Mesendoderm (in vitro differentiated cells): Measurements from ENCODE around the gene GNAZ.

Experiments used
- DNase-seq: peaks from one replicate; pipeline ENCODE4 v3.0.0; 2013
- H2AK5ac ChIP-seq: 2 replicates; pipeline ENCODE4 v1.6.1; 2013; ENCODE audit warnings: low read length, inconsistent platforms
- H2BK120ac ChIP-seq: 2 replicates; pipeline ENCODE4 v1.6.1; 2013; ENCODE audit warnings: low read depth, mild to moderate bottlenecking, low read length, moderate library complexity, mixed read lengths
- H2BK15ac ChIP-seq: replicated peaks from 2 replicates; pipeline ENCODE4 v1.6.1; 2013; ENCODE audit warnings: low read depth, mild to moderate bottlenecking, moderate library complexity
- H2BK5ac ChIP-seq: 2 replicates; pipeline ENCODE4 v1.6.1; 2013; ENCODE audit warnings: low read length, inconsistent platforms
- H3K18ac ChIP-seq: 2 replicates; pipeline ENCODE4 v1.6.1; 2013; ENCODE audit warnings: mild to moderate bottlenecking, low read length, mixed read lengths
- H3K23ac ChIP-seq: one replicate; pipeline ENCODE4 v1.6.1; 2013; ENCODE audit warnings: low read length
- H3K27ac ChIP-seq: 2 replicates; pipeline ENCODE4 v1.5.1; 2013; ENCODE audit warnings: low read depth, mild to moderate bottlenecking, inconsistent platforms, low read length, moderate library complexity
- H3K27me3 ChIP-seq: 2 replicates; pipeline ENCODE4 v1.6.1; 2013; ENCODE audit warnings: low read length, control low read depth, mild to moderate bottlenecking, inconsistent platforms; ENCODE audit not compliant: insufficient read depth, poor library complexity
- H3K36me3 ChIP-seq: 2 replicates; pipeline ENCODE4 v1.6.1; 2013; ENCODE audit warnings: low read length, inconsistent platforms; ENCODE audit not compliant: control insufficient read depth, insufficient read depth
- H3K4ac ChIP-seq: one replicate; pipeline ENCODE4 v1.6.1; 2013; ENCODE audit warnings: low read depth, mild to moderate bottlenecking, low read length, moderate library complexity
- H3K4me1 ChIP-seq: 2 replicates; pipeline ENCODE4 v1.6.1; 2013; ENCODE audit warnings: low read depth, low read length, inconsistent platforms; ENCODE audit not compliant: control insufficient read depth
- H3K4me2 ChIP-seq: 2 replicates; pipeline ENCODE4 v1.6.1; 2013; ENCODE audit warnings: low read length
- H3K4me3 ChIP-seq: 2 replicates; pipeline ENCODE4 v1.5.1; 2013; ENCODE audit warnings: mild to moderate bottlenecking, low read length
- H3K56ac ChIP-seq: one replicate; pipeline ENCODE4 v1.6.1; 2013; ENCODE audit warnings: low read length
- H3K79me1 ChIP-seq: 2 replicates; pipeline ENCODE4 v1.6.1; 2013; ENCODE audit warnings: low read length, inconsistent platforms
- H3K79me2 ChIP-seq: 2 replicates; pipeline ENCODE4 v1.6.1; 2013; ENCODE audit warnings: mild to moderate bottlenecking, low read length; ENCODE audit not compliant: control insufficient read depth, insufficient read depth
- H3K9ac ChIP-seq: 2 replicates; pipeline ENCODE4 v1.6.1; 2013; ENCODE audit warnings: low read length, inconsistent platforms
- H4K5ac ChIP-seq: one replicate; pipeline ENCODE4 v1.6.1; 2013; ENCODE audit warnings: low read length
- H4K8ac ChIP-seq: one replicate; pipeline ENCODE4 v1.6.1; 2013; ENCODE audit warnings: low read depth, mild to moderate bottlenecking, control low read depth, low read length, moderate library complexity
- WGBS: extraction: QIAGEN DNeasy Blood & Tissue Kit; methylation state at CpG from one replicate; pipeline ENCODE4 v1.1.7; 2013; ENCODE audit warnings: low lambda C conversion rate, missing lambda C conversion rate; ENCODE audit not compliant: insufficient coverage; ENCODE audit errors: extremely low coverage; 5-methylcytosine and 5-hydroxymethylcytosine counted together

The GNAZ gene

DNA sequence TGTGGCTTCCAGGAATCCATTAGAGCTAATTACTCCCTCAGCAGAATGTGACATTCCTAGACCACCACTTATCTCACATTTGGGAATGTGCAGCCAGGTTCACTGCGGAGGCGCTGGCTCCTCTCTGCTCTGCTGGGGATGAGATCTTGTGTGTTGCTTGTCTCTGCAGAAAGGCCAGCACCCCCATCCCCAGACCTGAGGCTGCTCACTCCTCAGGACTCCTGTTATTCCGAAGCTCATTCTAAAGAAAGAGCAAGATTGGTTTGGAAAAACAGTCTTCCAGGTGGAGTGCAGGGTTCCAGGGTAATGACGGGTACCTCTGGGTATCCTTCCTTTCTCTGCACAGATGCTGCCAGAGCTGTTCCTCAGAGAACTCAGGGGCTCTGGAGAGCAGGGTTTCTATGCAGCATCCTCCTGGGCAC is 50.7 kb downstream of the GNAZ start:
- no peak overlapping the region for H3K4me2 ChIP-seq
- H4K5ac ChIP-seq = no peak overlapping the region
- peak; percentile 30 for DNase-seq
- H2BK5ac ChIP-seq = no peak overlapping the region
- H3K9ac ChIP-seq = no peak overlapping the region
- WGBS = no CpG with 5 or more reads among the region's 4 CpGs
- no peak overlapping the region for H3K27ac ChIP-seq
- no peak overlapping the region for H3K56ac ChIP-seq
- H4K8ac ChIP-seq = no peak overlapping the region
- no peak overlapping the region for H3K4ac ChIP-seq
- no peak overlapping the region for H2BK15ac ChIP-seq
- no peaks in the 10 kb centered on the region for H3K79me1 ChIP-seq
- H2AK5ac ChIP-seq = no peak overlapping the region
- H3K23ac ChIP-seq = no peak overlapping the region
- no peaks in the 10 kb centered on the region for H3K4me1 ChIP-seq
- no peaks in the 10 kb centered on the region for H3K36me3 ChIP-seq
- H2BK120ac ChIP-seq = no peak overlapping the region
- H3K79me2 ChIP-seq = no peaks in the 10 kb centered on the region
- H3K27me3 ChIP-seq = no peaks in the 10 kb centered on the region
- H3K4me3 ChIP-seq = no peak overlapping the region
- no peak overlapping the region for H3K18ac ChIP-seq

DNA sequence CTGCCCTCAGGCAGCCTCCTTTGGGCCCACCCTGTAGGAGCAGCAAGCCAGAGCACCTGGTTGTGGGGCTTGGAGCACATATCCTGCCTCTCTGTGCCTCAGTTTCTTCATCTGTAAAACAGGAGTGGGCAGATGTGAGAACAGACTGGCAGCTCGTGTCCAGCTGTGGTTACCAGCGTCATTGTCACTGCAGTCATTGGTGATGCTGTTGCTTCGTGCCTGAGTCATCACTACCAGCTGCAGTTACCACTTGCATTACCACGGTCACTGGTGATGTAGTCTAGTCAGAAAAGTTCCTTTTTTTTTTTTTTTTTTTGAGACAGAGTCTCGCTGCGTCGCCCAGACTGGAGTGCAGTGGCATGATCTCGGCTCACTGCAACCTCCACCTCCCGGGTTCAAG is 51.1 kb downstream of the GNAZ start:
- no peak for DNase-seq
- Histone ChIP-seq H3K4me1 (no peaks in the 10 kb centered on the region), H3K36me3 (no peaks in the 10 kb centered on the region), H3K9ac (no peak overlapping the region), H2BK15ac (no peak overlapping the region), H3K23ac (no peak overlapping the region), H3K27ac (no peak overlapping the region), H3K4ac (no peak overlapping the region), H3K4me2 (no peak overlapping the region), H4K5ac (no peak overlapping the region), H4K8ac (no peak overlapping the region), H2AK5ac (no peak overlapping the region), H3K18ac (no peak overlapping the region), H3K79me1 (no peaks in the 10 kb centered on the region), H2BK5ac (no peak overlapping the region), H2BK120ac (no peak overlapping the region), H3K56ac (no peak overlapping the region), H3K79me2 (no peaks in the 10 kb centered on the region), H3K27me3 (no peaks in the 10 kb centered on the region), H3K4me3 (no peak overlapping the region)
- no CpG with 5 or more reads among the region's 9 CpGs for WGBS

DNA sequence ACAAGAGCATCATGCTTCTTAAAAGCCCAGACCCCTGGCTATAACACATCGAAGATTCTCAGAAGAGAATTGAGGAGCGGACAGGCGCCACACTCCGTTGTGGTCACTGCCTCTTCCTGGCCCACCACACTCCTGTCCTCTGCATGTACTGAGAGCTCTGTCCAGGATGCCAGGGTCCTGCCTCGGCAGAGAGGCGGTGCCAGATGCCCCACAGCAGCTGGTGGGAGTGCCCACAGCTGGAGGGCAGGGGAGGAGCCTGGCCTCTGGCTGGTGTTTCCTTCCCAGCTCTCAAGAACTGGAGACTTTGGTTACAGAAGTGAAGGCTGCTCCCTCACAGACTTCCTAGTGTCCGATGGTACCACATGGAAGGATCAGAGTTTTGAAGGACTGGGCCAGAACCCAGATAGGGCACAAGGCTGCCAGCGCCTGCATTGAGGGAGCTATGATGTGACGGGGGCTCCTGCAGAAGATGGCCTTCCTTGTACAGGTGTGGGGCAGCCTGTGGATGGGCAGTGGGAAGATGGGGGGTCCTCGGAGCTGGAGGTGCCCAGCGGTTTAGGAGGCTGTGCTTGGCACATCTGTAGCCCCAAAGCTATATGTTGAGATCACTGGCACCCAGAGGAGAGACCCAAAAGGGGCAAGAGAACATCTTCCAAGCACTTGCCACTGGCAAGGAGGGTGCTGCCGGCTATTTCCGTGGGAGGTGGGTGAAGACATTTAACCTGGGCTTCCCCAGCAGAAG is 52.1 kb downstream of the GNAZ start:
- no peak overlapping the region for H3K18ac ChIP-seq
- no peaks in the 10 kb centered on the region for H3K79me1 ChIP-seq
- H4K5ac ChIP-seq = no peak overlapping the region
- H3K4ac ChIP-seq = no peak overlapping the region
- no peak overlapping the region for H3K23ac ChIP-seq
- H3K9ac ChIP-seq = no peak overlapping the region
- no peak overlapping the region for H3K4me3 ChIP-seq
- H4K8ac ChIP-seq = no peak overlapping the region
- no peaks in the 10 kb centered on the region for H3K27me3 ChIP-seq
- no peak overlapping the region for H2BK5ac ChIP-seq
- no peaks in the 10 kb centered on the region for H3K4me1 ChIP-seq
- no peak overlapping the region for H3K27ac ChIP-seq
- H2BK15ac ChIP-seq = no peak overlapping the region
- no CpG with 5 or more reads among the region's 13 CpGs for WGBS
- H3K79me2 ChIP-seq = no peaks in the 10 kb centered on the region
- H3K56ac ChIP-seq = no peak overlapping the region
- DNase-seq = no peak
- H3K36me3 ChIP-seq = no peaks in the 10 kb centered on the region
- no peak overlapping the region for H2AK5ac ChIP-seq
- H2BK120ac ChIP-seq = no peak overlapping the region
- H3K4me2 ChIP-seq = no peak overlapping the region

DNA sequence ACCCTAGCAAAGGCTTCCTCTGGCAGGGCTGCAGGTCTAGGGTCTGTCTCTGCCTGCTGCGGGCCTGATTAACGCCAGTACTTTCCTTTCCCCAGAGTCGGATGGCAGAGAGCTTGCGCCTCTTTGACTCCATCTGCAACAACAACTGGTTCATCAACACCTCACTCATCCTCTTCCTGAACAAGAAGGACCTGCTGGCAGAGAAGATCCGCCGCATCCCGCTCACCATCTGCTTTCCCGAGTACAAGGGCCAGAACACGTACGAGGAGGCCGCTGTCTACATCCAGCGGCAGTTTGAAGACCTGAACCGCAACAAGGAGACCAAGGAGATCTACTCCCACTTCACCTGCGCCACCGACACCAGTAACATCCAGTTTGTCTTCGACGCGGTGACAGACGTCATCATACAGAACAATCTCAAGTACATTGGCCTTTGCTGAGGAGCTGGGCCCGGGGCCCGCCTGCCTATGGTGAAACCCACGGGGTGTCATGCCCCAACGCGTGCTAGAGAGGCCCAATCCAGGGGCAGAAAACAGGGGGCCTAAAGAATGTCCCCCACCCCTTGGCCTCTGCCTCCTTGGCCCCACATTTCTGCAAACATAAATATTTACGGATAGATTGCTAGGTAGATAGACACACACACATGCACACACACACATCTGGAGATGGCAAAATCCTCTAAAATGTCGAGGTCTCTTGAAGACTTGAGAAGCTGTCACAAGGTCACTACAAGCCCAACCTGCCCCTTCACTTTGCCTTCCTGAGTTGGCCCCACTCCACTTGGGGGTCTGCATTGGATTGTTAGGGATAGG is 52.9 kb downstream of the GNAZ start:
- no peak overlapping the region for H2BK15ac ChIP-seq
- no peak overlapping the region for H2BK120ac ChIP-seq
- no peak overlapping the region for H3K4ac ChIP-seq
- H2AK5ac ChIP-seq = no peak overlapping the region
- H3K79me2 ChIP-seq = no peaks in the 10 kb centered on the region
- no peak overlapping the region for H3K23ac ChIP-seq
- H3K9ac ChIP-seq = no peak overlapping the region
- H3K27me3 ChIP-seq = no peaks in the 10 kb centered on the region
- H3K56ac ChIP-seq = no peak overlapping the region
- H3K36me3 ChIP-seq = no peaks in the 10 kb centered on the region
- no peak overlapping the region for H3K18ac ChIP-seq
- H2BK5ac ChIP-seq = no peak overlapping the region
- WGBS = no CpG with 5 or more reads among the region's 26 CpGs
- H3K4me2 ChIP-seq = no peak overlapping the region
- H3K79me1 ChIP-seq = no peaks in the 10 kb centered on the region
- H4K8ac ChIP-seq = no peak overlapping the region
- H3K4me1 ChIP-seq = no peaks in the 10 kb centered on the region
- H3K4me3 ChIP-seq = no peak overlapping the region
- no peak overlapping the region for H4K5ac ChIP-seq
- H3K27ac ChIP-seq = no peak overlapping the region
- no peak for DNase-seq

DNA sequence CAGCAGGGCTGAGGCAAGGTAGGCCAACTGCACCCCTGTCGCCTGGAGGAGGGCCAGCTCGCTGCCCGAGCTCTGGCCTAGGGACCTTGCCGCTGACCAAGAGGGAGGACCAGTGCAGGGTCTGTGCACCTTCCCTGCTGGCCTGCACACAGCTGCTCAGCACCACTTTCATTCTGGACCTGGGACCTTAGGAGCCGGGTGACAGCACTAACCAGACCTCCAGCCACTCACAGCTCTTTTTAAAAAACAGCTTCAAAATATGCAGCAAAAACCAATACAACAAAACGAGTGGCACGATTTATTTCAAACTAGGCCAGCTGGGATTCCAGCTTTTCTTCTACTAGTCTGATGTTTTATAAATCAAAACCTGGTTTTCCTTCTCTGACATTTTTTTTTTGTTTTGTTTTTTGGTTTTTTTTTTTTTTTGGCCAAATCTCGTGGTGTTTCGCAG is 53.5 kb downstream of the GNAZ start:
- WGBS = no CpG with 5 or more reads among the region's 9 CpGs
- H3K27ac ChIP-seq = no peak overlapping the region
- no peak overlapping the region for H3K23ac ChIP-seq
- no peak overlapping the region for H3K18ac ChIP-seq
- no peak overlapping the region for H3K4ac ChIP-seq
- H3K9ac ChIP-seq = no peak overlapping the region
- no peak overlapping the region for H3K56ac ChIP-seq
- H4K8ac ChIP-seq = no peak overlapping the region
- no peak overlapping the region for H3K4me2 ChIP-seq
- H3K79me1 ChIP-seq = no peaks in the 10 kb centered on the region
- no peak overlapping the region for H2BK5ac ChIP-seq
- no peak overlapping the region for H2BK120ac ChIP-seq
- no peak overlapping the region for H2BK15ac ChIP-seq
- DNase-seq = no peak
- no peaks in the 10 kb centered on the region for H3K79me2 ChIP-seq
- no peaks in the 10 kb centered on the region for H3K27me3 ChIP-seq
- no peak overlapping the region for H3K4me3 ChIP-seq
- no peaks in the 10 kb centered on the region for H3K4me1 ChIP-seq
- H2AK5ac ChIP-seq = no peak overlapping the region
- no peak overlapping the region for H4K5ac ChIP-seq
- H3K36me3 ChIP-seq = no peaks in the 10 kb centered on the region
